ENCODE data around the gene MAP3K13. TPM values are rescaled to one million over a fixed set of nuclear protein-coding genes. Genes with fewer than 3 reads are reported as not detected.
"Not testable (repeated sequence)": the region's sequence is repeated elsewhere in the genome, so short reads cannot be mapped to it uniquely, and the experiment has no call there.

MAP3K13 gene
- total RNA-seq, 1 donor from 2014 or later: 14.5 TPM

- no peaks in the 10 kb centered on the region for H3K27me3 ChIP-seq (ENCODE audit: control insufficient read depth, insufficient read depth, low read length)
- FAIRE-seq (no peak), DNase-seq (ENCODE audit: low read depth) (no peak)
- no peak for TF ChIP-seq CTCF (IDR thresholded peaks at IDR 0.05; ENCODE audit: insufficient read depth, low read length, severe bottlenecking)
- H3K36me3 ChIP-seq (ENCODE audit: control insufficient read depth, insufficient read depth, low read length): no peaks in the 10 kb centered on the region
- no peak overlapping the region for H3K4me3 ChIP-seq (ENCODE audit: low read depth, low read length)
These were observed 53.6 kb downstream of the MAP3K13 start for GRCh38 chr3:185416513-185416912.

GRCh38 chr3:185418561-185418977 is 55.6 kb downstream of the MAP3K13 start:
- H3K27me3 ChIP-seq (ENCODE audit: control insufficient read depth, insufficient read depth, low read length); H3K4me3 ChIP-seq (ENCODE audit: low read depth, low read length); H3K36me3 ChIP-seq (ENCODE audit: control insufficient read depth, insufficient read depth, low read length); FAIRE-seq; DNase-seq (ENCODE audit: low read depth): not testable (repeated sequence)

GRCh38 chr3:185420762-185421161 is 57.8 kb downstream of the MAP3K13 start:
- Histone ChIP-seq H3K4me3 (ENCODE audit: low read depth, low read length) (no peak overlapping the region), H3K36me3 (ENCODE audit: control insufficient read depth, insufficient read depth, low read length) (no peaks in the 10 kb centered on the region), H3K27me3 (ENCODE audit: control insufficient read depth, insufficient read depth, low read length) (no peaks in the 10 kb centered on the region)
- TF ChIP-seq CTCF (IDR thresholded peaks at IDR 0.05; ENCODE audit: insufficient read depth, low read length, severe bottlenecking): no peak
- no peak for FAIRE-seq
- peak; percentile 77 for DNase-seq (ENCODE audit: low read depth)

- DNase-seq (ENCODE audit: low read depth) (no peak), FAIRE-seq (no peak)
- H3K27me3 ChIP-seq (ENCODE audit: control insufficient read depth, insufficient read depth, low read length): no peaks in the 10 kb centered on the region
- H3K4me3 ChIP-seq (ENCODE audit: low read depth, low read length): no peak overlapping the region
- no peaks in the 10 kb centered on the region for H3K36me3 ChIP-seq (ENCODE audit: control insufficient read depth, insufficient read depth, low read length)
- no peak for TF ChIP-seq CTCF (IDR thresholded peaks at IDR 0.05; ENCODE audit: insufficient read depth, low read length, severe bottlenecking)
These were observed 58.8 kb downstream of the MAP3K13 start for GRCh38 chr3:185421577-185422232.

GRCh38 chr3:185422677-185423076 is 59.7 kb downstream of the MAP3K13 start:
- FAIRE-seq (no peak), DNase-seq (ENCODE audit: low read depth) (no peak)
- no peaks in the 10 kb centered on the region for H3K27me3 ChIP-seq (ENCODE audit: control insufficient read depth, insufficient read depth, low read length)
- H3K4me3 ChIP-seq (ENCODE audit: low read depth, low read length): no peak overlapping the region
- H3K36me3 ChIP-seq (ENCODE audit: control insufficient read depth, insufficient read depth, low read length): no peaks in the 10 kb centered on the region
- no peak for TF ChIP-seq CTCF (IDR thresholded peaks at IDR 0.05; ENCODE audit: insufficient read depth, low read length, severe bottlenecking)

GRCh38 chr3:185423178-185423577 is 60.2 kb downstream of the MAP3K13 start:
- Histone ChIP-seq H3K4me3 (ENCODE audit: low read depth, low read length) (no peak overlapping the region), H3K36me3 (ENCODE audit: control insufficient read depth, insufficient read depth, low read length) (no peaks in the 10 kb centered on the region), H3K27me3 (ENCODE audit: control insufficient read depth, insufficient read depth, low read length) (no peaks in the 10 kb centered on the region)
- FAIRE-seq (no peak), DNase-seq (ENCODE audit: low read depth) (peak; percentile 60)
- no peak for TF ChIP-seq CTCF (IDR thresholded peaks at IDR 0.05; ENCODE audit: insufficient read depth, low read length, severe bottlenecking)

Measured in bronchial epithelial cell (primary cell).